GM12874 (cell line): ENCODE results near the gene HES6.

ENCODE experiments used
- TF ChIP-seq, protein P1 (sequence below): IDR thresholded peaks from 2 replicates; pipeline ENCODE4 v1.5.1; 2011; ENCODE audit warnings: low read depth, mild to moderate bottlenecking, control low read depth, low read length, moderate library complexity; ENCODE audit not compliant: insufficient read depth

The HES6 gene

DNA sequence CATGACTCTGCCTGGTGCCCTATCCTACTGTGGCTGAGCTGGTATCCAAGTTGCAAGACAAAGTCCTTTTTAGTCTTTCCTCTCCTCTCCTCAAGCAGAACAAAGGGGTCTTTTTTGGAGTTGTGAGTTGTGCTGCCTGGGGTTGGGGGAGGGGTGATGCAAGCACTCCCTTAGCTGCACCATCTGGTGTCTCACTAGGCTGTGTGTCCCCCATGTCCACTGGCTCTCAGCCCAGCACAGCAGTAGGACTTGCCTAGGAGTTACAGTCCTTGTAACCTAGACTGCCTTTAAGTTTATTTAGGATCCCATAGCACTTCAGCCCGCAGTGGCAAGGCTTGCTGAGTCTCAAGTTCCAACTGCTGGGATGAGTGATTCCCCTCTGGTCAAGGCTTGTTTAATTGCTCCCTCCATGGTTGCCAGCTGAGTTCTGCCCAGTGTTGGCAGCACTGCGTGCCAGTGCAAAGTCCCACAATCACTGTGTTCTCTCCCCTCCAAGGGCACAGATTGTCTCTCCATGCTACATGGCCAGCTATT lies 23.1 kb downstream of the HES6 start:
- TF ChIP-seq, protein P1, sequence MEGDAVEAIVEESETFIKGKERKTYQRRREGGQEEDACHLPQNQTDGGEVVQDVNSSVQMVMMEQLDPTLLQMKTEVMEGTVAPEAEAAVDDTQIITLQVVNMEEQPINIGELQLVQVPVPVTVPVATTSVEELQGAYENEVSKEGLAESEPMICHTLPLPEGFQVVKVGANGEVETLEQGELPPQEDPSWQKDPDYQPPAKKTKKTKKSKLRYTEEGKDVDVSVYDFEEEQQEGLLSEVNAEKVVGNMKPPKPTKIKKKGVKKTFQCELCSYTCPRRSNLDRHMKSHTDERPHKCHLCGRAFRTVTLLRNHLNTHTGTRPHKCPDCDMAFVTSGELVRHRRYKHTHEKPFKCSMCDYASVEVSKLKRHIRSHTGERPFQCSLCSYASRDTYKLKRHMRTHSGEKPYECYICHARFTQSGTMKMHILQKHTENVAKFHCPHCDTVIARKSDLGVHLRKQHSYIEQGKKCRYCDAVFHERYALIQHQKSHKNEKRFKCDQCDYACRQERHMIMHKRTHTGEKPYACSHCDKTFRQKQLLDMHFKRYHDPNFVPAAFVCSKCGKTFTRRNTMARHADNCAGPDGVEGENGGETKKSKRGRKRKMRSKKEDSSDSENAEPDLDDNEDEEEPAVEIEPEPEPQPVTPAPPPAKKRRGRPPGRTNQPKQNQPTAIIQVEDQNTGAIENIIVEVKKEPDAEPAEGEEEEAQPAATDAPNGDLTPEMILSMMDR: no peak

DNA sequence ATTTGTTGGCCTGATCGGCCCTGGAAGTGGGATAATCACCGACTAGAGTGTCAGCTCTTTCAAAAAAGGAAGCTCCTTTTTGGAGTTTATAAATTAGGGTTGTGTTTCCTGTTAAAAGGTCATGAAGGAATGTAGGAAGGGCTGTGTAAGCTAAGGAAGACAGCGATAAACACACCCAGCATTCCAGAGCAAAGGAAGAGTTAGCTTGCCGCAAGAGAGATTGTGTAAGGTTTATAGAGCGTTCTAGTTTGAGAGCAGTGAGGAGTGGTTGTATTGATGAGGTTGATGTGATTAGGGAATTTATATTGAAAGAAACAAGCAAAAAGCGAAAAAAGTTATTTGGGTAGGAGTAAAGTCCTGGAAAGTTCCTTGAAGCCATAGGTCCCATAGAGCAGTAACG lies 32.8 kb downstream of the HES6 start:
- TF ChIP-seq, protein P1: no peak

DNA sequence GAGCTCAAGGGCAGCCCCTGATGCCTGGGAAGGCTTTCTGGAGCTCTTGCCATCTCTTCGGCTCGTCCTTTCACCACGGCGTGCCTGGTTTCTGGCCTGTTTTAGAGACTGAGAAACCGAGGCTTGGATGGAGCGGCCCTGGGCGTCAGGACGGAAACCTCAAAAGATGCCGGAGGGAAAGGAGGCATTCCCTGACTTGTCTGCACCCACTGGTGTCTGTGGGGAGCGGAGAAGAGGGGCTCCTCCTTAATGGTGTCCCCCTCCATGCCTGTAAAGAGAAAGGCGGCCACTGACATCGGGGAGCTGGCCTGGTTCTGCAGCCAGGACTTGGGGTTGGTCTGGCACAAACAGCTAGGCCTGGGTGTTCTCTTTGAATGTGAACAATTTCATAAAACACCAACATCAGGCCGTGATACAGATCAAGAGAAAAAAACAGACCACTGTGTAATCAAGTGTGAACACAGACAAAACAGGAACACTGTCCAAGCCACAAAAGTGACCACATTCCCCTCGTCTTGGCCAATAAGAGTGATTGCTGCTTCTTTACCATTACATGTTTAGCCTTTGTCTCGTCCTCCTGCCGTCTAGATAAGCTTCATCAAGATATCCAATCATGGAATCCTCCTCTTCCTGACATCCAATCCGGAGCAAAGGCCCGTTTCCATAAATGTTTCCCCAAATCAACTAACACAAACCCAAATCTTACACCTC lies 35.7 kb downstream of the HES6 start:
- TF ChIP-seq, protein P1: no peak

DNA sequence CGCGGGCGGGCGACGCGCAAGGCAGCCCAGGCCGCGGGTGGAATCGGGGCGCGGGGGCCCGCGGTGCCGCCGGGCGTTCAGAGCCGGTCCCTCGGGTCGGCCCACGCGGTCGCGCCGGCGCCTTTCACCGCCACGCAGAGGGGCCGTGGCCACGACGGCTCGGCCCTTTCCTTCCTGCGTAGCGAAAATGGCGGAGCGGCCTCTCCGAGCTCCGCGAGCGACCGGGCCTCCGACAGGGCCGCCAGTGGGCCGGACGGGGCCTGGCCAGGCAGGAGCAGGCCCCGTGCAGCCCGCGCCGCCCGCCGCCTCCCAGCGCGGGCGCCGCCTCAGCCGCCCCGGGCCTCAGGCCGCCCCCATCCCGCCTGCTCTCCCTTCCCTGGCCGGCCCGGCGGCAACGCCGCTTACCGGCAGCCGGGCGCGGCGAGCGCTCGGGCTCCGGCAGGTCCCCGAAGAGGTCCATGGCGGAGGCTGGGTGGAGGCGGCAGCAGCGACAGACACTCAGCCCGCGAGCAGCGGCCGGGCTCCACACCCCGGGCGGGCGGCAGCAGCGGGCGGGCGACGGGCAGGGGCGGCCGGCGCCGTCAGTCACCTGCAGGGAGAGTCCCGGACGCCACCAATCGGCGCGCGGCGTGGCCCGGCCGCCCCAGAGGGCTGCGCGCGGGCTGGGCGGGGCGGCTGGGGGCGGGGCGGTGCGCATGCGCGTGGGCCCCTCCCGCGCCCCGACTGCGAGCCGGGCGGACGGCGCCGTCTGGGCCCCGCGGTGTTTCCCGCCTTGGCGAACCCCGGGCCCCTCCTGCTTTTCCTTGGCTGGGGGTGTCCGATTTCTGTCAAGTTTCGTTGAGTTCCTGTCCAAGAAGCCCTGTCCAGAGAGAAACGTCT lies 36.5 kb downstream of the HES6 start, which contains the start of gene ILKAP:
TSS of gene ILKAP (minus strand) at position 602 of the 879 bp plus-strand sequence. CDS start at position 460, 142 bp downstream.
- TF ChIP-seq, protein P1: no peak

DNA sequence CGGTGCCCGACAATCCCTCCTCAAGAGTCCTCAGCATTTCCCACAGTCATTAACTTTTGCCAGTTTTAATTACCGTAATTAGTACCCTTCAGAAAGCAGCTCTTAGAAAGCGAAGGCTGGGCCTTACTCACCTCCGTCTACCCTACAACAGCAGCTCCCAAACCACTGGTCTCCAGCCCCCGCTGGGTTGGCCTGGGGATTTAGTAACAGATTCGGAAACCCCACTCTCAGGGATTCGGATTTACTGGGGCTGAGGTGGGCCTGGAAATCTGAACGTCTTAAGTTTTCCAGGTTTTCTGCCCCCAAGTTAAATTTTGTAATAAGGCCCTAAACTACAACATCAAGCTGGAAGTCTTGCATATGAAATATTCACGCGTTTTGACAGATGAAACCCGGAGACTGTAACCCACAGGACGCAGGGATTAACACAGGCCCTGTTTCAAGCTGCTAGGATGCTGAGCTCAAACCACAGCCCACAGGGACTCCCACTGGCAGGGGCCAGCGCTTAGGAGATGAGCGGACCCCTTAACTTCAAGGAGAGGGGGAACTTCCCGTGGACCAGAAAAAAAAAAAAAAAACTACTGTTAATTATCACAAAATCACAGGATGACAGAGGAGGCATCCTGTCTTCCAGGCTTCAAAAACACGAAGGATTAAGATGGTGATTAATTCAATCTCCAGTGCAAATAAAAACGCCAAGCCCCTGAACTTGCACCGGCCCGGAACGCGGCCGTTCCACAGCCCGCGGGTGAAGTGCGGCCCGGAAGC lies 37.3 kb downstream of the HES6 start:
- TF ChIP-seq, protein P1: no peak

DNA sequence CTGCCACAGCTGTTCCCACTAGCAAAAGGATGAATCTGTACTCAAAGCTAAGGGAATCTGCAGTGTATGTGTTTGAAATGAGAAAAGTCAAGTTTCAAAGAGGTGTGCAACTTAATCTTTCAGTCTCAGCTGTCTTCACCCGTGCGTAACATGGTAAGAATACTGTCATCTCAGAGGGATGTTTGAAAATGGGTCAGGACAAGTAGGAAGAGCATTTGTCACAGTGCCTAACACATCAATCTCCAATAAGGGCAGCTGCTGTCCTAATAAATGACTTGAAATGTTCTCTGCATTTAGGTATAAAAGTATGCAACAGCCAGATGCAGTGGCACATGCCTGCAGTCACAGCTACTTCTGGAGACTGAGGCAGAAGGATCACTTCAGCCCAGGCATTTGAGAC lies 49.4 kb downstream of the HES6 start:
- TF ChIP-seq, protein P1: no peak
